Astrocyte of the spinal cord (primary cell): ENCODE measurements around the gene DPP6.

Experiments
- DNase-seq: peaks from one replicate; pipeline ENCODE4 v3.0.0; 2011; ENCODE audit warnings: low read depth, low spot score
- H3K4me3 ChIP-seq: 2 replicates; pipeline ENCODE4 v1.5.1; 2011; ENCODE audit warnings: low read depth, mild to moderate bottlenecking, low read length, moderate library complexity
- CTCF ChIP-seq: IDR thresholded peaks from 2 replicates; pipeline ENCODE4 v1.5.1; 2012; ENCODE audit warnings: low read depth, mild to moderate bottlenecking, low read length, inconsistent platforms
- in situ Hi-C: cut with HindIII; loops from 2 replicates; pipeline ENCODE4 v1.10.0; 2017; ENCODE audit warnings: low sequenced_read_pairs

The DPP6 gene

DNA sequence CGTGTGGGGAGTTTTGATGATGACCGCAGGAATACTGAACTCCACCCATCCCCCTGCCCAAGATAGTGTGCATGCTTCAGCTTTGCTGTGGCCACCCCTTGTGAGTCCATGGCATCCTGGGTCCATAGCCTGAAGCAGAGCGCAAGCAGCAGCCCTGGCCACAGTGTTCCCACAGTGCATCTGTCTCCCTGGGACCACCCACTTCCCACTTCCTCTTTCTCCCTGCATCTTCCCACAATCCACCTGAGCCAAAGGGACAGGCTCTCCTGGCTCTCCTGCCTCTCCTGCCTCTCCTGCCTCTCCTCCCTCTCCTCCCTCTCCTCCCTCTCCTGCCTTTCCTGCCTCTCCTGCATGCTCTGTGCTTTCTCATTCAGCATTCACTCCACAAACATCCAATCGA lies 800.0 kb downstream of the DPP6 start:
- no peak for TF ChIP-seq CTCF
- in situ Hi-C loops, result no loop called here
- DNase-seq, result no peak
- no peak overlapping the region for H3K4me3 ChIP-seq

GRCh38 chr7:154853063-154853726 lies 801.0 kb downstream of the DPP6 start:
- H3K4me3 ChIP-seq, result no peak overlapping the region
- in situ Hi-C loops, result no loop called here
- no peak for TF ChIP-seq CTCF
- no peak for DNase-seq

DNA sequence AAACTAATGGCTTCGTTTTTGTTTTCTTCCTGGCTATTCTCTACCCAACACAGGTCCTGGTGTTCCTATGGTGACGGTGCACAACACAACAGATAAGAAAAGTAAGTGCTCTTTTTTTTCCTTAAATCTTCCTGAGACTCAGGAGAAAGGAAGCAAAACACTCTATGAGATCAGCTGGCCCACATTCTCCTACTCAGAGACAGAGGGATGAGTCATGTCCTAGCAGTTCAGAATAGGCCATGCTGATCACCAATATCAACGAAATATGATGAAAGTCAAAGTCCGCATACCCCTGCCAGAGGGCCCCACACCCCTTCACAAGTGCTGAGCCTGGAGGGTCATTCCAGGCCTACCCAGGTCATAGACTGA lies 801.5 kb downstream of the DPP6 start:
- in situ Hi-C loops, result no loop called here

DNA sequence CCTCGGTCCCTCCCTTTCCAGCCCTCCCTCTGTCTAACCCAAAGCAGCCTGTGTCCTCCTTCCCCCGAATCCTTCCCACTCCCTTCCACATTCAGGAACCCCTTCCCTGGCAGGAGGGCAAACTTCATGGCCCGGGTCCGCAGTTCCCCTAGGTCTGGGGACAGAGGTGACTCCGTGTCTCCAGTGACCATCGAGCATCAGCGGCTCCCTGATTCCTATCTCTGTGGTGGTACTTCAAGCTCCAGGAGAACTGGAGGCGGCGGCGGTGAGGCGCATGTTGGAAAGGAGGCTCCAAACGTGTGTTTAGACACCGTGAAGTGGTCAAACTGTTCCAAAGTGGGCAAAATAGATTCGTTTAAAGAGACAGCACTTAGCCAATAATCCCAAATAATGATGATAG lies 802.6 kb downstream of the DPP6 start:
- H3K4me3 ChIP-seq, result no peak overlapping the region
- TF ChIP-seq CTCF, result no peak
- in situ Hi-C loops, result no loop called here
- DNase-seq, result no peak

More for the DNA sequence above, 801.5 kb downstream of the DPP6 start:
- H3K4me3 ChIP-seq, result no peak overlapping the region
- no peak for DNase-seq
- no peak for TF ChIP-seq CTCF

DNA sequence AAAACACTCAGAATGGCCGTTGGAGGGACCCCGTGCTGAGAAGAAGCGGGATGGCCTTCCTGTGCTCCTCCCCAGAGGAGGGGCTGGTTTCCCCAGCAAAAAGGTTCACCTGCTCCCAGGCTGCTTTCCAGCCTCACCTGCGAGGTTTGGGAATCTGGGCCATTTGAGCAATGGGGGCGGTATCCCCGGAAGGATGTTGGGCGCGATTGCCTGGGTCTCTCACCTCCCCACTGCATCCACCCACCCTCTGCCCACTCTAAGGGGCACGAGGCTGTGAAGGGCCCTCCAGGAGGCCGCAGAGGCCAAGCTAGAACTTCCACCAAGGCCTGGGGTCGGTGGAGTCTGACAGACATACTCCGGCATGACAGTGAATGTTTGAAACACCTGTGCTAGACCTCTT lies 803.2 kb downstream of the DPP6 start:
- no peak for TF ChIP-seq CTCF
- no peak for DNase-seq
- in situ Hi-C loops, result no loop called here
- no peak overlapping the region for H3K4me3 ChIP-seq

GRCh38 chr7:154856733-154857132 lies 804.5 kb downstream of the DPP6 start:
- no peak for DNase-seq
- in situ Hi-C loops, result no loop called here
- no peak for TF ChIP-seq CTCF
- no peak overlapping the region for H3K4me3 ChIP-seq

GRCh38 chr7:154857240-154857639 lies 805.0 kb downstream of the DPP6 start:
- H3K4me3 ChIP-seq, result no peak overlapping the region
- TF ChIP-seq CTCF, result no peak
- no peak for DNase-seq
- in situ Hi-C loops, result no loop called here
